Endodermal cell (in vitro differentiated cells): ENCODE data around the gene NGEF. TPM values are rescaled to one million over a fixed set of nuclear protein-coding genes. Genes with fewer than 3 reads are reported as not detected.
A peak's percentile ranks its signal among the peaks of the same experiment; 100 is the strongest.

ENCODE experiments used
- DNase-seq: peaks from one replicate; pipeline ENCODE4 v3.0.0-alpha.2; 2017
- H3K27ac ChIP-seq: 2 replicates; pipeline ENCODE4 v1.5.1; 2013; ENCODE audit warnings: mild to moderate bottlenecking, low read depth, low read length, moderate library complexity
- H3K27me3 ChIP-seq: 2 replicates; pipeline ENCODE4 v1.6.1; 2013; ENCODE audit warnings: mild to moderate bottlenecking, low read length, moderate library complexity; ENCODE audit not compliant: insufficient read depth, control insufficient read depth, poor library complexity, severe bottlenecking
- H3K36me3 ChIP-seq: 2 replicates; pipeline ENCODE4 v1.7.0; 2013; ENCODE audit warnings: mild to moderate bottlenecking, low read length, moderate library complexity; ENCODE audit not compliant: control insufficient read depth, insufficient read depth
- H3K4me1 ChIP-seq: one replicate; pipeline ENCODE4 v1.7.0; 2013; ENCODE audit warnings: low read length; ENCODE audit not compliant: control insufficient read depth, insufficient read depth
- H3K4me3 ChIP-seq: 2 replicates; pipeline ENCODE4 v1.5.1; 2013; ENCODE audit warnings: mild to moderate bottlenecking, low read length, moderate library complexity
- H3K9ac ChIP-seq: 2 replicates; pipeline ENCODE4 v1.6.1; 2013; ENCODE audit warnings: mild to moderate bottlenecking, low read length, moderate library complexity; ENCODE audit not compliant: poor library complexity, severe bottlenecking; ENCODE audit errors: extremely low read depth
- H3K9me3 ChIP-seq: 2 replicates; pipeline ENCODE4 v1.6.1; 2013; ENCODE audit warnings: mild to moderate bottlenecking, low read length, moderate library complexity; ENCODE audit not compliant: control insufficient read depth
- H3K27ac Mint-ChIP-seq: 2 replicates; pipeline ENCODE4 v1.8.0; 2020; ENCODE audit warnings: mixed read lengths
- H3K27me3 Mint-ChIP-seq: 2 replicates; pipeline ENCODE4 v1.8.0; 2021; ENCODE audit warnings: mild to moderate bottlenecking, mixed read lengths; ENCODE audit not compliant: insufficient read depth
- H3K36me3 Mint-ChIP-seq: 2 replicates; pipeline ENCODE4 v1.8.0; 2020; ENCODE audit warnings: low read depth, mixed read lengths
- H3K4me1 Mint-ChIP-seq: 2 replicates; pipeline ENCODE4 v1.8.0; 2020; ENCODE audit warnings: mixed read lengths
- H3K4me3 Mint-ChIP-seq: 2 replicates; pipeline ENCODE4 v1.8.0; 2020; ENCODE audit warnings: mild to moderate bottlenecking, moderate library complexity, mixed read lengths
- H3K9me3 Mint-ChIP-seq: 2 replicates; pipeline ENCODE4 v1.8.0; 2020; ENCODE audit warnings: mild to moderate bottlenecking, mixed read lengths
- CTCF ChIP-seq: fragments of 200-600 bp; sonication (generic); conservative IDR thresholded peaks from 2 replicates; pipeline ENCODE4 v1.5.0; 2021; ENCODE audit warnings: antibody characterized with exemption, mild to moderate bottlenecking
- WGBS, 2 experiments: methylation state at CpG; one replicate each; pipeline versions ENCODE4 v1.1.5 to v1.1.7; 2013; ENCODE audit warnings: missing lambda C conversion rate in 2 of 2, mixed read lengths in 1 of 2; ENCODE audit not compliant: insufficient coverage in 1 of 2, insufficient read length in 1 of 2; 5-methylcytosine and 5-hydroxymethylcytosine counted together
- total RNA-seq, 2 donors: library from RNA; stranded (reverse); fragmentation: NEBNext Ultra II Directional in 1 of 2; extraction: Animal tissue kit (Norgen Biotek cat#: 25700) in 1 of 2; gene quantifications; 2 replicates in 1 of 2; 3 replicates in 1 of 2; pipeline ENCODE4 v1.2.1, GENCODE V29; 2021

NGEF gene
- total RNA-seq, 2 donors from 2014 or later: 1.8 to 2.9 TPM

GRCh38 chr2:233006648-233007047 is 6.4 kb downstream of the NGEF start:
- DNase-seq: peak; percentile 16
- H3K4me1 ChIP-seq: no peaks in the 10 kb centered on the region
- no peak overlapping the region for H3K27ac Mint-ChIP-seq
- H3K36me3 Mint-ChIP-seq: no peaks in the 10 kb centered on the region
- H3K4me3 Mint-ChIP-seq: no peak overlapping the region
- H3K4me1 Mint-ChIP-seq: no peaks in the 10 kb centered on the region
- H3K9me3 ChIP-seq: no peaks in the 10 kb centered on the region
- H3K9ac ChIP-seq: no peak overlapping the region
- H3K27me3 ChIP-seq: no peaks in the 10 kb centered on the region
- no peak for TF ChIP-seq CTCF
- H3K27ac ChIP-seq: no peak overlapping the region
- WGBS, 2 experiments: 90 to 98% methylated on average over 4 to 6 of the region's 6 CpGs
- peaks cover 4% of the 10 kb centered on the region for H3K27me3 Mint-ChIP-seq
- H3K9me3 Mint-ChIP-seq: no peaks in the 10 kb centered on the region
- H3K4me3 ChIP-seq: no peak overlapping the region
- H3K36me3 ChIP-seq: no peaks in the 10 kb centered on the region

GRCh38 chr2:233005096-233005495 is 8.0 kb downstream of the NGEF start:
- no peak for TF ChIP-seq CTCF
- peak; percentile 30 for DNase-seq

GRCh38 chr2:233003658-233004555 is 9.1 kb downstream of the NGEF start:
- WGBS, 2 experiments: 86 to 95% methylated on average over 7 to 9 of the region's 9 CpGs
- peaks cover 4% of the 10 kb centered on the region for H3K27me3 Mint-ChIP-seq
- no peaks in the 10 kb centered on the region for H3K4me1 ChIP-seq
- no peak for TF ChIP-seq CTCF
- DNase-seq: peak; percentile 37
- H3K27ac Mint-ChIP-seq: no peak overlapping the region
- H3K36me3 Mint-ChIP-seq: no peaks in the 10 kb centered on the region
- H3K36me3 ChIP-seq: no peaks in the 10 kb centered on the region
- no peaks in the 10 kb centered on the region for H3K27me3 ChIP-seq
- no peaks in the 10 kb centered on the region for H3K9me3 ChIP-seq
- H3K4me1 Mint-ChIP-seq: no peaks in the 10 kb centered on the region
- H3K4me3 Mint-ChIP-seq: no peak overlapping the region
- H3K4me3 ChIP-seq: no peak overlapping the region
- H3K9ac ChIP-seq: no peak overlapping the region
- H3K9me3 Mint-ChIP-seq: no peaks in the 10 kb centered on the region
- no peak overlapping the region for H3K27ac ChIP-seq

More at GRCh38 chr2:233005096-233005495, 8.0 kb downstream of the NGEF start:
- Mint-ChIP-seq H3K4me3 (no peak overlapping the region), H3K27me3 (peaks cover 4% of the 10 kb centered on the region), H3K9me3 (no peaks in the 10 kb centered on the region), H3K4me1 (no peaks in the 10 kb centered on the region), H3K36me3 (no peaks in the 10 kb centered on the region), H3K27ac (no peak overlapping the region)
- 95 to 96% methylated on average over 3 to 6 of the region's 6 CpGs for WGBS, 2 experiments
- H3K36me3 ChIP-seq: no peaks in the 10 kb centered on the region
- H3K9ac ChIP-seq: no peak overlapping the region
- no peaks in the 10 kb centered on the region for H3K4me1 ChIP-seq
- H3K4me3 ChIP-seq: no peak overlapping the region
- no peaks in the 10 kb centered on the region for H3K27me3 ChIP-seq
- no peaks in the 10 kb centered on the region for H3K9me3 ChIP-seq
- no peak overlapping the region for H3K27ac ChIP-seq
